GM21737 (cell line): ENCODE results near the gene CACNB1.

Experiments
- ATAC-seq: cut with Tn5 transposase; IDR thresholded peaks from one replicate; pipeline ENCODE4 v1.9.1; 2021; ENCODE audit warnings: mild to moderate bottlenecking, moderate library complexity; ENCODE audit not compliant: unreplicated experiment

The CACNB1 gene

DNA sequence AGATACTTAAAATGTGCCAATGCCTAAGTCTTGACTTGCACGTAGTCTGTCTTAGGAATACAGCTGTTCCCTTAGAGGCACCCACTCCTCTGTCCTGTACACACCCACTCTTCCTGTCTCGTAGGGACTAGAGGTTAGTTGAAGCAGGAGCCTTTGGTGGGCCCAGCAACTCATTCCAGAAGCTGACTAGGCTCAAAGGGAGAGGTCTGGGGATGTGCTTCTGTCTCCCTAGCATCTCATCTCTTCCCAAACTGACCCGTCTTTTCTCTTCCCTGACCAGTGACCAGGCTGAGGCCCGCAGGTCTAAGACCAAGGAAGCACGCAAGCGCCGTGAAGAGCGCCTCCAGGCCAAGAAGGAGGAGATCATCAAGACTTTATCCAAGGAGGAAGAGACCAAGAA lies 6.8 kb upstream of the CACNB1 start:
- ATAC-seq = no peak

DNA sequence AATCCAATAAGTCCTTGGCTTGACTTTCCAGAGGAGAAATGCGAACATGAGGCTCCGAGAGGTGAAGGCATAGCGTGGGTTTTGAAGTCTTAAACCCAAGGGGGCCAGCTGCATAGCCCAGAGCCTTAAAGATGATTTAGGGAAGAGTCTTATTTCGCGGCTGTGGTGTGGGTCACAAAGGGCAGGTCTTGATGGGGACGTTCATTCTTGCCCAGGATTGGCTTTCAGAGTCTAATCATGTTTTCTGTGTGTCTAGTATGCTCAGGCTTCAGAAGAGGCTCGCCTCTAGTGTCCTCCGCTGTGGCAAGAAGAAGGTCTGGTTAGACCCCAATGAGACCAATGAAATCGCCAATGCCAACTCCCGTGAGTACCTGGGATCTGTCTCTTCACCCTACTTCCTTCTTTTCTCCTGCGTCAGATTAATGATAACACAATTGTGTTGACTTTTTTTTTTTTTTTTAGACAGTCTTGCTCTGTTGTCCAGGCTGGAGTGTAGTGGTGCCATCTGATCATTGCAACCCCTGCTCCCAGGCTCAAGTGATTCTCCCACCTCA lies 3.6 kb upstream of the CACNB1 start:
- ATAC-seq = no peak

DNA sequence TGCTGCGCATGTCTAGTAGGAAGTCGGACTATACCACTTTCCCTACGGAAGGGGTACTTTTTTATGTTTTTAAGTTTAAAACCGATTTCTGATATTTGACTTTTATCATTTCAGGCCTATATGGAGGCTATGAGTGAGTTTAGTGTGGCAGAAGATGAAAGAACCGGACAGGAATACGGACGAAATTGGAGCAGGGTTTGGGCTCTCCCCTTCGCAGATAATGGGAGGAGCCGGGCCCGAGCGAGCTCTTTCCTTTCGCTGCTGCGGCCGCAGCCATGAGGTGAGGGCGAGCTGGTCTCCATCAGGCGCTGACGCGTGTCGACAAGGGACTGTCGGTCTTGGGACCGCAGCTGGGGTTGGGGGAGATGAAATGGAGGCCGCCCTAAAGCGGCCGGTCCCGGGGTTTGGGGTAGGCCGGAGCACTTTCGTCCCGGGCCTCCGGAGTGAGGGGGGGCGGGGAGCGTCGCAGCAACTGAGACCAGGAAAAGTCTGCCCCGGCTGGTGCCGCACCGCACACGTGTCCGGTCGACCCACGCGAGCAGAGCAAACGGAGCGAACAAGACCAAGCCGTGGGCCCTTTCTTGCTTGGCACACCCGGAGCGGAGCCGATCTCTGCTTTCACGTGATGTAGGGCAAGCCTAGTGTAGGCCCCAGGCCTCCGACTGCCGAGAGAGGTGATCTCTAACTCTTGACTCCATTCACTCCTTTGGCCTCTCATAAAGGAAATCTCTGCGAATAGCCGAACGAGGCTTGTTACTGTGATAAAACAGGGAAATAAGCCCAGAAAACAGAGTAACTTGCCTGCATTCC lies 2.8 kb upstream of the CACNB1 start, which contains the start of gene RPL19:
Gene RPL19 (plus strand): TSS at position 214 of the 810 bp plus-strand sequence. CDS start 62 bp downstream, at position 276.
- ATAC-seq = peak; percentile 65

DNA sequence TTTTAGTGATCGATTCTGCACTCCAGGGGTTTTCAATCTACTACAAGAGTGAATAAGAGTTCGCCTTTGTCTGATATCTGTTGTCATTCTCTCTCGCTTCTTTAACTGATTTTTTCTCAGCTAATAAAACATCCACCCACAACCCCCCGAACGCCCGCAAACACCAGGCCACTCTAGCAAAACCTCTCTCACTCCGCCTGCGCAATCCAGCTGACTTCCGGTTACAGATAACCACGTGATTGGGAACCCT lies 2.3 kb upstream of the CACNB1 start:
- ATAC-seq = peak; percentile 52

DNA sequence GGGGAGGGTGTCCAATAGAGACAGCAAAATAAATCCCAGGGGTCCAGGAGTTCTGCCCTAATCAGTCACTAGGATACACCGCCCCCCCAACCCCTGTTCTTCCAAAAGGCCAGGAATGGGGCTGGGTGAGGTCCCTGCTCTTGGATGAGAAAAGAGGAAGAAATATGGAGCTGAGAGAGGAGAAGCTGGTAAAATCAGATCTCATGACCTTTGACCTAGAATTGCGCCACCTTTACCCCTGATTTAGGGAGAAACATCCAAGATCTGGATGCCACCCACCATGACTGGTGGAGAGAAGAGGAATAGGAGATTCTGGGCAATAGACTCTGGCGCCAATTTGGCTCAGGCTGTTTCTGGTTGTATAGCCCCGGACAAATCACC lies 707 bp upstream of the CACNB1 start:
- ATAC-seq = no peak

DNA sequence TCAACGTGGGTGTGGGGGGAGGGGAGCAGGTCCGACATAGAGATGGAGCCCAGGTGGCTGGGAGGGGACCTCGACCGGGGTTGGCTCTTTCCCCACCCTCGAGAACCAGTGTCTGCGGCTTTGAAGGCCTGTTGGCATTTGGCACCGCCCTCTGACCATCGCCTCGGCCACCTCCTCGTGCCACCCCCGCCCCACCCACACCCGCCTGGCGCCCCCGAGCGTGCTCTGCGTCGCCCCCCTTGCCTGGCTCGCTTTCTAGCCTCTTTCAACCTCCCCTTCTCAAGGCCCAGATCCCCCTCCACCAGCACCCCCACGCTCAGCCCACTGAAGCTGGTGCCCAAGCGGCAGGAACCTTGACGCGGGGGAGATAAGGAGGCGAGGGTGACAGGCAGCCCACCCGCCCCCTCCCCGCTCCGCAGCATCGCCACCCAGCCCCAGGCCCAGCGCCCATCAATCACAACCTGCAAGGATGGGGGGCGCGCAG lies 619 bp downstream of the CACNB1 start:
- no peak for ATAC-seq

DNA sequence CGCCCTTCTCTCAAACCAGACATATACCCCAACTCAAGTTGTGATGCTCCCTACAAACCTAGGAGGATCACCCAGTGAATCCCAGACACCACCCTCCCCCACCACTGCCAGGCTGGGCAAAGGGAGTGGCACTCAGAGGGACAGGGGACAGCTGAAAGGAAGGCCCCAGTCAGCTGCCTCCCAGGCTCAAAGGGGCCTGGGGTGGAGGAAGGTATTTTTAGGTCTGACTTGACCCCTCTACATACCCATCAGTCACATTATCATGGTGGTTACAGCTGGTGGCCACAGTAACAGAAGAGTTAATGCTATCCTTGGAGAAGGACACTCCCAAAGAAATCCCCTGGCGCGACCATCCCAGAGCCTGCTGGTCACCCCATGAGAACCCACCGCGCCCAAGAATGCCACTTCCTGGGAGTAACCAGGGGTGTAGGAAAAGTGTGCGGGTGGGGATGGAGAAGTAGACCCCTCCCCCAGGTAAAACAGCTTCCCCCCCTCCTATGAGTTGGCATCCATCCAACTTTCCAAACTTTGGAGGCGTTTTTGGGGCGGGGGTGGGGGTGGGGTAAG lies 1.1 kb downstream of the CACNB1 start:
- ATAC-seq = no peak

DNA sequence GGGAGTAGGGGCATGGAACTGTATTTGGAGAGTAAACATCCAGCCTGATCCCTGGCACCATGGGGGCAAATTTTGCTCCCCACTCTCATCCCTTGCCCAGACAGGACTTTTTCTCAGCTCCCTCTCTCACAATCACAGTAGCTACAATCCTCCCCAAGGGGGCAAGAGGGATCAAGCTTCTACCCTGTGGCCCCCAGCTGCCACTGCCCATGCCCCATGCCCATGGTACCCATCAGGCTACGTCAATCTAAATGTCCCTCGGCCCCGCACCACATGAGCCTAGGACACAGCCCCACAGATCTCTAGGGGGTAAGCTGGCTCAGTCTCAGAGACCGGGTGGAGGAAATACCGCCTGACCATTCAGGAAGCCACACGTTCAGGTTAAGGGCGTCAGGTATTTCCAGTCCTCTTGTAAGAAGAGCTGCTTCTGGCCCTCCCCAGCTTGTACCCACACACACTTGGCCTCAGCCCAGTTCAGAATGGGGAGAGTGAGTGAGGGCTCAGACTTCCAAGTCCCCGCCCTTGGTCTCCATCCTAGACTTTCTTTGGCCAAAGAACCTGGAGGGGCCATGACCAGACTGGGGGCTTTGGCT lies 1.8 kb downstream of the CACNB1 start:
- no peak for ATAC-seq

DNA sequence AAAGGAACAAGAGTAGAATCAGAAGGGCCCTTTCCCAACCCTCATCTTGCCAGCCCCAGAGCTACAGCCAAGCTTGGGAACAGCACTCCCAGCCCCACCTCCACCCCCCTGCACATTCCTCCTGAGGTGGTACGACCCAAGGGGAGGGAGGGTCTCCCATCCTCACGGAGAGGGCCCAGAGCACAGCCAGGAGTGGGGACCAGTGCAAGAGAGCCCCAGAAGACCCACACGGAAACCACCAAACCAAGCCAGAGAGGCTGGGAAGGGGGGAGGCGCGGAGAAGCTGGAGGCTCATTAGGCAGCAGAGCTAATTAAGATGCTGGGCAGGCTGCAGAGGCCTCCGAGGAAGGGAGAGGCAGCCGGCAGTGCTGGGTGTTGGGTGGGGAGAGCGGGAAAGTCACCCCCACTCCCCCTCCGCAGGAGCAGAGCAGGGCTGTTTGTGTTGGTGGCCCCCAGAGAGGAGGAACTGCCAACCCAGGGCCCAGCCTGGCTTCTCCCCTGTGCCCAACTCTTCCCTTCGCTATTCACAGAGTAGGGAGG lies 2.4 kb downstream of the CACNB1 start:
- no peak for ATAC-seq

DNA sequence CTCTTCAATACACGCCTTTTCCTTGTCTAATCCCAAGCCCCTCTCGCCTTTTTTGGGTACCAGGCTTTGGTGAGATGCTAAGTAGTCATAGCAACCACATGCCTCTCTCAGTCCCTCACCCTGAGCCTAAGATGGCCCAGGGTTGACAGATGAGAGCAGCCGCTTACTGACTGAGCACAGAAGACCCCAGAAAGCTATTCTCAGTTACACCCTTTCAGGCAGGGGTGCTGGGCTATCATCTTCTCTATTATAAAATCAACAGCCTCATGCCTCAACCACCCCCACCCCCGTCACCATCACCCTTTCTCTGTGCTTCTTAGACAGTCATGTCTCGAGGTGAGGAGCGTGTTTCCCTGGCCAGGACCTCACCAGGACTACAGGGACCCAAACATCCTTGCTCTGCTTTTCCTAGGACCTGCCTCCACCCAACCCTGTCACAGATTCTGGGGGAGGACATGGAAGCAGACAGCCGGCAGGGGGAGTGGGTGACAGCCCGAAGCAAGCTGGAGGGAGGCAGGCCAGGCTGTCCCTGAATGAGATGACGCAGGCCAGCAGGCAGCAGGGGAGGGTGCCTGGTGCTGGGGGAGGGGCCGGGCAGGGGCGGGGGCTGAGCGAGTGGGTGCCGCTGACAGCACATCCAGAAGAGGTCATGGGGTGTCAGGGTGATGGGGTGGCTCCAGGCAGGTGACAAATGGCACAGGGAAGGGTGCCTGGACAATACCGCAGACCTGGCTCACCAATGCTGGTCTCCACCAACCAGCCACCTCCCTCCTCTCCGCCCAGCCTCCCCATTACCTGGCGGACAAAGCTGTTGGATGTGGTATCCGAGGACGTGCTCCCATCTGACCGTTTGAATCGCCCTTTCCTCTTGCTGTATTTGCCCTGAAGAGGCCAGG lies 3.1 kb downstream of the CACNB1 start:
- ATAC-seq = no peak

DNA sequence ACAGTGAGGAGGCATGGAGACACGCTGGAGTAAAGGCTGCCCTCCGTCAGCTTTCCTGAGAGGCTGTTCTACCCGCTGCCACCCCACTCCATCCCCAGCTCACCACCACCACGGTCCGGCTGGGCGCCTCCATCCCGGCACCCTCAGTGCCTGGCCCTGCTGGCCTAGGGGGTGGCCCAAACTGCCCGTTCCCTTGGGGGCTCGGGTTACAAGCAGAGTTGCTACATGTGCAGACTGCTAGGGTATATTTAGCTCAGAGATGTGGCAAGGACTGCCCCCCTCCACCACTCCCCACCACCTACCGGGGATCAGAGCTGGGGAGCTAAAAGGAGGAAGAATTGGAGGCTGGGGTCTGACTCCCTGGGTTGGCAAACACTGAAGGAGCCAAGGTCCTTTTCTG lies 4.1 kb downstream of the CACNB1 start:
- ATAC-seq = no peak

DNA sequence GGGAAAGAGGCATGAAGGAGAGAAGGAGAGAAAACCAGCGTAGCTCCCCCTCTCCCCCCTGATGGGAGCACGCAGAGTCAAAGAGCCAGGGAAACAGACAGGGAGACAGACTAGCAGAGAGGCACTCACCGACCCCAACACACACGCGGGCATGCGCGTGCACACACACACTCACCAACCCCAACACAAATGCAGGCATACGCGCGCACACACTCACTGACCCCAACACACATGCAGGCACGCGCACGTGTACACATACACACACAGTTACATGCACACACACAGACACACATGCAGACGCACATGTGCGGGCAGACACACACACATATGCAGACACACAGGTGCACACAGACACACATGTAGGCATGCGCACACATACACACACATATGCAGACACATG lies 4.6 kb downstream of the CACNB1 start:
- ATAC-seq = no peak

DNA sequence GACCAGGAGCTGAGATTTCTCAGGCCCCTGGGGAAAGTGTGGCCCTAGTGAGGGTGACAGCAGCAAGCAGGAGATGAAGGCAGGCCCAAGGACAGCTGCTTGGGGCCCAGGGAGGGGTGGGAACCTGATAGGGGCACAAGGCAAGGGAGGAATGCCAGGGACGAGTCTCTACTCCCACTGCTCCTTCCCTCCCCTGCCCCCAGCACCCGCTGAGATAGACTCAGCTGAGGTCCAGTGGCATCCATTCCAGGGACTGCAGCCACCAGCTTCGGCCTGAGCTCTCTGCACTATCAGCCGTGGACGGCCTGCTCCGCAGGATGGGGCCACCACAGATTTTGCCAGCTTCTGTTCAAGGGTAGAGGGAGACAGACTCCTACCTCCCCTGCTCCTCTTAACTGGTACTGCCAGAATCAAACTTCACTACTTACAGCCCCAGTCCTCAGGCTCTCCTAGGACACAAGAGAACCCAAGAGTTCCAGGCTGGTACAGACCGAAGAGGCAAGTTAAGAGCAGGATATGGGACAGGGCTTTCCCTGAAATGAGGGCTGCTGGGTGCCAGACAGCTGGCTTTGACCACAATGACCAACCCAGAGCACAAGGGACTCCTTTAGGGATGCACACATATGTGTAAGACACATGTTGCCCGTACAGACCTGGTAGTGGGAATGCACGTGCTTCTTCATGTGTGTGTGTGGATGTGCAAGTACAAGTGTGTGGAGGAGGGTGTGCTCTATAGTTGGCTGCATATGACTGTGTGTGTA lies 5.5 kb downstream of the CACNB1 start:
- no peak for ATAC-seq

DNA sequence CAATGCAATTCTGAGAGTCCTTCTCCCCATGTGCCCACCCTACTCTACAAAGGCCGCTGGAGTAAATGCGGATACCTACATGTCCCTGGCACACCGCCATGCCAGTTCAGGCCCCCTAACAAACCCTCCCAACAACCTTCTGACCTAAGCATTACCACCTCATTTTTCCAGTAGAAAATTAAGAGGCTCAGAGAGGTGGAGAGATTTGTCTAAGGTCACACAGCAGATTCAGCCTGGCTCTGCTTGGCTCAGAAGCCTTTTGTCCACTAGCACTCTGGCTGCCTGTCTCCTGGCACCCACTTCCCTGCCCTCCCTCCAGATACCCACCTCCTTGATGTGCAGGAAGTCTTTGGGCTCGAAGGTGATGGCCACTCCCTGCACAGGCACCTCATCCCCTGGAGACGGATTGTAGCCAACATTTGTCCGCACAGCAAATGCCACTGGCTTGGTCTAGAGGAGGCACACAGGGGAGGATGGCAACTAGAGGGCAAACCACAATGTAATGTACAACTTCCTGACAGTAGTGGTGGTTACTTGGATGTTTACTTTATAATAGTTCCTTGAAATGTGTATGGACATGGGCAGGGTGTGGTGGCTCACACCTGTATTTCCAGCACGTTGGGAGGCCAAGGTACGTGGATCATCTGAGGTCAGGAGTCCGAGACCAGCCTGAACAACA lies 10.2 kb downstream of the CACNB1 start:
- ATAC-seq = no peak

DNA sequence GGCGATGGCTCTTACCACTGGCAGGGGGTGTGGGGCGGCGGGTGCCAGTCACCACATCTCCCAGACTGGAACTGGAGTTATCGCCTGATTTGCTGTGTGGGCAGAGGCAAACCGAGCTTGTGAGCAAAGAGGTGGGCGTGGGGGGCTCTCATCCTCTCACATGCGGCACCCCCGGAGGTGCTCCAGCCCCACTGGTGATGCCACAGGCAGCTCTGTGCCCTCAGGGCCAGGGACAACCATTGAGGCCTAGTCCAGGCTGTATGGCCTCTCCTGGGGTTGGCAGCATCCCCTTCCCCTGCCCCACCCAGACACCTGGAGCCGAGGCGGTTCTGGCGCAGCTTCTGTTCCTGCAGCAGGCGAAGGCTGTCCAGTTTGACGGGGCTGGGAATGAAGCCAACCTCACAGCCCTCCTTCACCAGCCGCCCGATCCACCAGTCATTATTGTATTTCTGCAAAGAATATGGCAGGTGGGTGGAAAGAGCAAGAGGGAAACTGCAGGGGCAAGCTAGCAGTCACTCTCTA lies 10.9 kb downstream of the CACNB1 start:
- ATAC-seq = no peak

DNA sequence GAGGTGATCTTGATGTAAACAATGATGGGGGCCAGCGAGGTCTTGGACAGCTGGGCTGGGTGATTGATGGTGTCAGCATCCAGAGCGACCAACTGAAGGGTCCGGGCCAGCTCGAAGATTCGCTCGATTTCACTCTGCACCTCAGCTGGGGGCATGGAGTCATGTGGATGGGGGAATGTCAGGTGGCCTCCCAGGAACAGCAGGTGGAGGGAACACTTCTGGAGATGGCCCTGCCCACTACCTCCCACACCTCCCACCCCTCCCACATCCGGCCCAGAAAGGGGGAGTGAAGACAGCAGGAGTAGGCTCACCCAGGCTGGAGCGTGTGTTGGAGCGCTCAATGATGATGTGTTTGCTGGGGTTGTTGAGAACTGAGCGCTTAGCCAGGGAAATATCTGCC lies 13.7 kb downstream of the CACNB1 start:
- ATAC-seq = no peak

DNA sequence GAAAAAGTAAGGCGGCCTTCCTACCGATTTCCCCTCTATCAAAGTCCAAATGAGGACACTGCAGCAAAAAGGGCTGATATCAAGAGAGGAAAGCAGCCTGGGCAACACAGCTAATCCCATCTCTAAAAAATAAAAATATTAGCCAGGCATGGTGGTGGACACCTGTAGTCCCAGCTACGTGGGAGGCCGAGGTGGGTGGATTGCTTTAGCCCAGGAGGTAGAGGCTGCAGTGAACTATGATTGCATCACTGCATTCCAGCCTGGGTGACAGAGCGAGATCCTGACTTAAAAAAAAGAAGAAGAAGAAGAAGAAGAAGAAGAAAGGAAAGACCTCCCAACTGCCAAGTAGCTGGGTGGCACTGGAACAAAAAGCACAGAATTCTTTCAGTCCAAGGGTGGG lies 14.4 kb downstream of the CACNB1 start:
- no peak for ATAC-seq

DNA sequence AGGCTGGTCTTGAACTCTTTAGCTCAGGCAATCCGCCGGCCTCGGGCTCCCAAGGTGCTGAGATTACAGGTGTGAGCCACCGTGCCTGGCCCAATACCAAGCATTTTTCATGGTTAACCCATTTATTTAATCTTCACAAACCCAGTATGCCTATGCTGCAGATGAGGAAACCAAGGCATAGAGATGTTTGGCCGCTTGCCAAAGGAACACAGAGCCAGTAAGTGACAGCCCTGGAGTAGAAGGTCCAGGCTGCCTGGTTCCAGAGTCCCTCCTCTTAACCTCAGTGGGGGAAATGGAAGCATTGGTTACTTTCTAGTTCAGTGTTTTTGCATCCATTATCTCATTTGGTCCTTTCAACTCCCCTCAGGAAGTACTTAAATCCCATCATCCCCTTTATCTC lies 16.2 kb downstream of the CACNB1 start:
- no peak for ATAC-seq

DNA sequence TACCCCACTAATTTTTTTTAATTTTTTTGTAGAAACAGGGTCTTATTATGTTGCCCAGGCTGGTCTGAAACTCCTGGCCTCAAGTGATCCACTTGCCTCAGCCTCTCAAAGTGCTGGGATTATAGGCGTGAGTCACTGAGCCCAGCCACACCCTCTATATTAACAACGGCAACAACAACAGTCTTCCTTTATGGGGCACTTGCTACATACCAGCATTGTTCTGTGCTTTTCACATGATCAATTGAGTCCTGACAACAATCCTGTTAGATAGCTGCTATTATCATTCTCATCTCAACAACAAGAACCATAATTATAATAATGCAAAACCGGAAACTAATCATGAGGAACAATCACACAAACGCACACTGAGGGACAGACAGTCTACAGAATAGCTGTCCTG lies 18.9 kb downstream of the CACNB1 start:
- no peak for ATAC-seq
